DOHH2 (cell line): ENCODE data around the gene KNDC1.
A peak's percentile ranks its signal among the peaks of the same experiment; 100 is the strongest.

ENCODE experiments used
- EZH2phosphoT487 ChIP-seq: fragments of 200-600 bp; sonication (generic); IDR thresholded peaks from 2 replicates; pipeline ENCODE4 v1.6.1; 2017; ENCODE audit warnings: borderline replicate concordance, mild to moderate bottlenecking, antibody characterized with exemption, low read length, moderate library complexity, mixed read lengths
- TF ChIP-seq, protein P1 (sequence below): fragments of 200-600 bp; sonication (generic); IDR thresholded peaks from one replicate; pipeline ENCODE4 v1.5.1; 2014; ENCODE audit warnings: antibody characterized with exemption, mild to moderate bottlenecking, low read depth, low read length; ENCODE audit not compliant: poor library complexity, severe bottlenecking

DNA sequence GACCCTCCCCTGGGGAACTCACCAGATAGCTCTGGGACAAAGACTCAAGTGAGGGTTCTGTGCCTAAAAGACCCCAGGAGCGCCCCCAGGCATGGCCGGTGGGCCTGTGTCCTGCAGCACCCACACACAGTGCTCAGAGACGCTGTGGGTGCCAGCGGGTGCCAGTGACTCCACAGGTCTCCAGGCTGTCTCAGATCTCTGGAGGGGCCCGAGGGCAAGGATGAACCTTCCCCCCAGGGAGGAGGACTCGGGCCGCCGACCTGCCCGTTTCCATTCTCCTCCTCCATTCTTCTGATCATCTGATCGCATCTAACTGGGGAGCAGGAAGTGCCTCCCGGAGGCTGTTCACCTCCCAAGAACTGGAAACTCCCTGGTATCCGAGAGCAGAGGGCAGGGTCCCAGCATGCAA, 115.7 kb downstream of the KNDC1 start:
- TF ChIP-seq, protein P1, sequence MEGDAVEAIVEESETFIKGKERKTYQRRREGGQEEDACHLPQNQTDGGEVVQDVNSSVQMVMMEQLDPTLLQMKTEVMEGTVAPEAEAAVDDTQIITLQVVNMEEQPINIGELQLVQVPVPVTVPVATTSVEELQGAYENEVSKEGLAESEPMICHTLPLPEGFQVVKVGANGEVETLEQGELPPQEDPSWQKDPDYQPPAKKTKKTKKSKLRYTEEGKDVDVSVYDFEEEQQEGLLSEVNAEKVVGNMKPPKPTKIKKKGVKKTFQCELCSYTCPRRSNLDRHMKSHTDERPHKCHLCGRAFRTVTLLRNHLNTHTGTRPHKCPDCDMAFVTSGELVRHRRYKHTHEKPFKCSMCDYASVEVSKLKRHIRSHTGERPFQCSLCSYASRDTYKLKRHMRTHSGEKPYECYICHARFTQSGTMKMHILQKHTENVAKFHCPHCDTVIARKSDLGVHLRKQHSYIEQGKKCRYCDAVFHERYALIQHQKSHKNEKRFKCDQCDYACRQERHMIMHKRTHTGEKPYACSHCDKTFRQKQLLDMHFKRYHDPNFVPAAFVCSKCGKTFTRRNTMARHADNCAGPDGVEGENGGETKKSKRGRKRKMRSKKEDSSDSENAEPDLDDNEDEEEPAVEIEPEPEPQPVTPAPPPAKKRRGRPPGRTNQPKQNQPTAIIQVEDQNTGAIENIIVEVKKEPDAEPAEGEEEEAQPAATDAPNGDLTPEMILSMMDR: peak; percentile 60
- no peak for TF ChIP-seq EZH2phosphoT487
